MM.1S (cell line): ENCODE measurements around the gene MANBA.

Experiments used
- DNase-seq: peaks from one replicate; pipeline ENCODE4 v3.0.0-alpha.2; 2015
- H2AFZ ChIP-seq: fragments of 300-600 bp; sonication (generic); 2 replicates; pipeline ENCODE4 v1.6.0; 2016; ENCODE audit warnings: antibody characterized with exemption, low read length
- H3F3A ChIP-seq: fragments of 300-600 bp; sonication (generic); 2 replicates; pipeline ENCODE4 v1.6.1; 2016; ENCODE audit warnings: mild to moderate bottlenecking, antibody characterized with exemption, low read length, moderate library complexity, mixed read lengths; ENCODE audit not compliant: insufficient read depth
- H3K27ac ChIP-seq: fragments of 300-600 bp; sonication (generic); 2 replicates; pipeline ENCODE4 v1.5.1; 2016; ENCODE audit warnings: mild to moderate bottlenecking, low read length
- H3K27me3 ChIP-seq: fragments of 300-600 bp; sonication (generic); replicated peaks from 2 replicates; pipeline ENCODE4 v1.6.0; 2016; ENCODE audit warnings: low read length; ENCODE audit not compliant: insufficient read depth
- H3K36me3 ChIP-seq: fragments of 300-600 bp; sonication (generic); replicated peaks from 2 replicates; pipeline ENCODE4 v1.6.1; 2016; ENCODE audit warnings: mild to moderate bottlenecking, low read length, mixed read lengths; ENCODE audit not compliant: insufficient read depth
- H3K4me1 ChIP-seq: fragments of 300-600 bp; sonication (generic); 2 replicates; pipeline ENCODE4 v1.6.1; 2016; ENCODE audit warnings: low read length, mixed read lengths
- H3K4me2 ChIP-seq: fragments of 300-600 bp; sonication (generic); 2 replicates; pipeline ENCODE4 v1.6.0; 2016; ENCODE audit warnings: low read depth, low read length
- H3K4me3 ChIP-seq: fragments of 300-600 bp; sonication (generic); 2 replicates; pipeline ENCODE4 v1.5.1; 2016; ENCODE audit warnings: low read length, mixed read lengths
- H3K79me2 ChIP-seq: fragments of 300-600 bp; sonication (generic); 2 replicates; pipeline ENCODE4 v1.6.1; 2016; ENCODE audit warnings: mixed run types, low read length, mixed read lengths
- H3K9ac ChIP-seq: fragments of 300-600 bp; sonication (generic); 2 replicates; pipeline ENCODE4 v1.6.1; 2016; ENCODE audit warnings: low read length, mixed read lengths
- H3K9me2 ChIP-seq: fragments of 300-600 bp; sonication (generic); replicated peaks from 2 replicates; pipeline ENCODE4 v1.6.1; 2016; ENCODE audit warnings: mild to moderate bottlenecking, low read length, mixed read lengths; ENCODE audit not compliant: insufficient read depth
- H3K9me3 ChIP-seq: fragments of 300-600 bp; sonication (generic); replicated peaks from 2 replicates; pipeline ENCODE4 v1.6.1; 2016; ENCODE audit warnings: mild to moderate bottlenecking, low read length, mixed read lengths; ENCODE audit not compliant: insufficient read depth
- H4K20me1 ChIP-seq: fragments of 300-600 bp; sonication (generic); 2 replicates; pipeline ENCODE4 v1.6.1; 2016; ENCODE audit warnings: mild to moderate bottlenecking, low read length, moderate library complexity, mixed read lengths; ENCODE audit not compliant: insufficient read depth
- EZH2 ChIP-seq: fragments of 300-600 bp; sonication (generic); optimal IDR thresholded peaks from 2 replicates; pipeline ENCODE3; 2017; ENCODE audit warnings: low read depth, mild to moderate bottlenecking, antibody characterized with exemption, low read length, mixed read lengths
- EZH2phosphoT487 ChIP-seq: fragments of 300-600 bp; sonication (generic); IDR thresholded peaks from 2 replicates; pipeline ENCODE4 v1.6.1; 2018; ENCODE audit warnings: antibody characterized with exemption, low read length
- TF ChIP-seq, protein P1 (sequence below): fragments of 300-600 bp; sonication (generic); IDR thresholded peaks from 2 replicates; pipeline ENCODE4 v1.5.1; 2016; ENCODE audit warnings: antibody characterized with exemption, low read length, mixed read lengths

MANBA gene

DNA sequence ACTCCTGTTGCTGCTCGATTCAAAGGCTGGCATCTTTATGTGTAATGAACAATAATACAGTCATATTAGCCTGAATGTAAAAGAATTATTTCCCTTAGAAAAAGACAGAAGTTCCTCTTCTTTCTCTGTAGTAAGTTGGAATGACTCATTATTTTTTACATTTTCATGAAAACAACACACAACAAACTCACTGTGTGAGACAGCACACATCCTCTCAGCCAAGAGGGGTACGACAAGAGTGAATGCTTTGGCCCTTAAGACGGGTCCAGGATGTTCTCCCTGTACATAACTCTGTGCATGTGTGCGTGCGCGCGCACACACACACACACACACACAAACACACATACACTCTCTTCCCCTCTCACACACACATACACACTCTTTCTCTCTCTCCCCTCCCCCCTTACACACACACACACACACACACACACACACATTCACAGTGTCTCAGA is 72.8 kb downstream of the MANBA start:
- Histone ChIP-seq H3K4me3 (peak overlapping the region; percentile 9; the same call in 1 of the 2 replicates), H3K9me3 (no peaks in the 10 kb centered on the region), H2AFZ (no peak overlapping the region), H4K20me1 (no peaks in the 10 kb centered on the region), H3K27ac (peak overlapping the region; percentile 56; the same call in 1 of the 2 replicates), H3K4me2 (peak overlapping the region; percentile 26; the same call in 1 of the 2 replicates), H3F3A (peaks cover 4% of the 10 kb centered on the region; the same call in 1 of the 2 replicates), H3K4me1 (peaks cover 25% of the 10 kb centered on the region), H3K79me2 (no peaks in the 10 kb centered on the region), H3K9me2 (no peaks in the 10 kb centered on the region), H3K27me3 (no peaks in the 10 kb centered on the region), H3K36me3 (no peaks in the 10 kb centered on the region; the same call in 1 of the 2 replicates), H3K9ac (no peak overlapping the region)
- TF ChIP-seq EZH2, result no peak
- no peak for TF ChIP-seq EZH2phosphoT487
- TF ChIP-seq, protein P1, sequence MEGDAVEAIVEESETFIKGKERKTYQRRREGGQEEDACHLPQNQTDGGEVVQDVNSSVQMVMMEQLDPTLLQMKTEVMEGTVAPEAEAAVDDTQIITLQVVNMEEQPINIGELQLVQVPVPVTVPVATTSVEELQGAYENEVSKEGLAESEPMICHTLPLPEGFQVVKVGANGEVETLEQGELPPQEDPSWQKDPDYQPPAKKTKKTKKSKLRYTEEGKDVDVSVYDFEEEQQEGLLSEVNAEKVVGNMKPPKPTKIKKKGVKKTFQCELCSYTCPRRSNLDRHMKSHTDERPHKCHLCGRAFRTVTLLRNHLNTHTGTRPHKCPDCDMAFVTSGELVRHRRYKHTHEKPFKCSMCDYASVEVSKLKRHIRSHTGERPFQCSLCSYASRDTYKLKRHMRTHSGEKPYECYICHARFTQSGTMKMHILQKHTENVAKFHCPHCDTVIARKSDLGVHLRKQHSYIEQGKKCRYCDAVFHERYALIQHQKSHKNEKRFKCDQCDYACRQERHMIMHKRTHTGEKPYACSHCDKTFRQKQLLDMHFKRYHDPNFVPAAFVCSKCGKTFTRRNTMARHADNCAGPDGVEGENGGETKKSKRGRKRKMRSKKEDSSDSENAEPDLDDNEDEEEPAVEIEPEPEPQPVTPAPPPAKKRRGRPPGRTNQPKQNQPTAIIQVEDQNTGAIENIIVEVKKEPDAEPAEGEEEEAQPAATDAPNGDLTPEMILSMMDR, result no peak
- no peak for DNase-seq

DNA sequence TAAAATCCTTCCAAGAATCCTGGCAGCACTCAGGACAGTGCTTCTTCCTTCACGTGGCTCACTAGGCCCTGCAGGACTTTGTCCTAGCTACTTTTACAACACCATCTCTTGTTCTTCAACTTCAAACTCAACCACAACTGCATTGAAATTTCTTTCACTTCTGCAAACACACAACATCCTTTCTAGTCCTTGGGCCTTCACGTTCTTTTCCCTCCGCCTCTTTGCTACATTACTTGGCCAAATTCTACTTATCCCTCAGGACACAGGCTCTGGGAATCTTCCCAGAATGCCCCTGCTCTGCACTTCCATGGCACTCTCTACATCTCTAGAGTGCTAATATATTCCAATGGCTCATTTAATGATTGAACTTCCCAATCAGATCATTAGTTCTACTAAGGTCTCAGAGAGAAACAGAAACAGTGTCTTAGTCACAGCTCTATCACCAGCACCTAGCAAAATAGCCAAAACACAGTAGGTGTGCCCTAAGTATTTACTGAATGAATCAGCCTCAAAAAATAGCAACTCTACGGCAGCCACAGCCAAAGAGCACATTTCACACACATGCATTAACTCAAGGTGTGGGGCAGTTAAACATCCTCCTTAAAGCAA is 73.3 kb downstream of the MANBA start:
- no peak overlapping the region for H3K9ac ChIP-seq
- peak overlapping the region; percentile 56; the same call in 1 of the 2 replicates for H3K27ac ChIP-seq
- peak; percentile 22 for DNase-seq
- H3F3A ChIP-seq, result peaks cover 4% of the 10 kb centered on the region; the same call in 1 of the 2 replicates
- no peaks in the 10 kb centered on the region for H3K9me3 ChIP-seq
- H4K20me1 ChIP-seq, result no peaks in the 10 kb centered on the region
- peak overlapping the region; percentile 26; the same call in 1 of the 2 replicates for H3K4me2 ChIP-seq
- no peaks in the 10 kb centered on the region for H3K9me2 ChIP-seq
- H3K4me3 ChIP-seq, result peak overlapping the region; percentile 9; the same call in 1 of the 2 replicates
- H3K36me3 ChIP-seq, result no peaks in the 10 kb centered on the region; the same call in 1 of the 2 replicates
- no peaks in the 10 kb centered on the region for H3K79me2 ChIP-seq
- TF ChIP-seq, protein P1, result no peak
- TF ChIP-seq EZH2 (no peak), EZH2phosphoT487 (no peak)
- H3K4me1 ChIP-seq, result peaks cover 25% of the 10 kb centered on the region
- H3K27me3 ChIP-seq, result no peaks in the 10 kb centered on the region
- no peak overlapping the region for H2AFZ ChIP-seq

DNA sequence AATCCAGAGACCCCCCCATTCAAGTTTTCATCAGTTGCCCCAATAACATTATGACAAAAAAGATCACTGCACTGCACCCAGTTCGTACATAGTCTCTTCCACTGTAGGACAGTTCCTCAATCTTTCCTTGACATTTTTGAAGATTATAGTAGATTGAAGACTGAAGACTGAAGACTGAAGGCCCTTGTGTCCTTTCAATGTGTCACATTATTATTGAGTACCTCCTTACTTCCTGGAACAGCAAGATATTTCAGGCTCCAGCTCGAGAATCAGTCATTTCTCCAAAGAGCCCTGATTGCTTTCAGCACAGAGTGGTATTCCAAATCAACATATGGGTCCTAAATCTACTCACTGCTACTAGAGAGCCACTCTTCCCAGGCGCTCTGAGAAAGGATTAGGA is 75.0 kb downstream of the MANBA start:
- Histone ChIP-seq H3K79me2 (no peaks in the 10 kb centered on the region), H4K20me1 (no peaks in the 10 kb centered on the region)

More for the DNA sequence above, 75.0 kb downstream of the MANBA start:
- Histone ChIP-seq H3K9me2 (no peaks in the 10 kb centered on the region), H3K9me3 (no peaks in the 10 kb centered on the region), H3K36me3 (no peaks in the 10 kb centered on the region; the same call in 1 of the 2 replicates), H3K9ac (no peak overlapping the region), H2AFZ (no peak overlapping the region), H3F3A (peaks cover 4% of the 10 kb centered on the region; the same call in 1 of the 2 replicates), H3K27me3 (no peaks in the 10 kb centered on the region), H3K4me3 (no peak overlapping the region), H3K4me1 (peaks cover 25% of the 10 kb centered on the region), H3K4me2 (no peak overlapping the region), H3K27ac (no peak overlapping the region)
- TF ChIP-seq, protein P1, result no peak
- TF ChIP-seq EZH2, result no peak
- no peak for TF ChIP-seq EZH2phosphoT487
- no peak for DNase-seq
